WI38 (cell line): ENCODE data around the gene MFSD6.
"Not testable (repeated sequence)": the region's sequence is repeated elsewhere in the genome, so short reads cannot be mapped to it uniquely, and the experiment has no call there.

ENCODE experiments used
- H3K4me3 ChIP-seq: 2 replicates; pipeline ENCODE4 v1.5.1; 2011; ENCODE audit warnings: low read depth, mild to moderate bottlenecking, control low read depth, low read length
- TF ChIP-seq, protein P1 (sequence below): IDR thresholded peaks from 2 replicates; pipeline ENCODE4 v1.5.1; 2012; ENCODE audit warnings: low read depth, mild to moderate bottlenecking, control low read depth, low read length

The MFSD6 gene

DNA sequence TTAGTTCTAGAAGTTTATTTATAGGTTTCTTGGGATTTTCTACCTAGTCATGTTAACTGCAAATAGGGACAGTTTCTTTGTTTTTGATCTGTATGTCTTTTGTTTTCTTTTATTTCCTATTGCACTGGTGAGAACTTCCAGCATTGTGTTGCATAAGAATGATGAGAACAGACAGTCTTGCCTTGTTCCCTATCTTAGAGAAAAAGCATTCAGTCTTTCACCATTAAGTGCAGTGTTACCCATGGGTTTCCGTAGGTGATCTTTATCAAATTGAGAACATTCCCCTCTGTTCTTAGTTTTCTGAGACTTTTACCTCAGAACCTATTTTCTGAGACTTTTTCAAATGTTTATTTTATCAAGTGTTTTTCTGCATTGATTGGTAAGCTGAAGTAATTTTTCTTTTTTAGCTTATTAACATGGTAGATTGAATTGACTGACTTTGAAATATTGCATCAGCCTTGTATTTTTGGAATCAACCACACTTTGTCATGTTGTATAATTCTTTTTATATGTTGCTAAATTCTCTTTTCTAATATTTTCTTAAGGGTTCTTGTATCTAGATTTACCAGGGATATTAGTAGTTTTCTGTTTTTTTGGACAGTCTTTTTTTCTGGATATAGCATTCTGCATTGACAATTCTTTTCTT, 17.2 kb downstream of the MFSD6 start:
- TF ChIP-seq, protein P1, sequence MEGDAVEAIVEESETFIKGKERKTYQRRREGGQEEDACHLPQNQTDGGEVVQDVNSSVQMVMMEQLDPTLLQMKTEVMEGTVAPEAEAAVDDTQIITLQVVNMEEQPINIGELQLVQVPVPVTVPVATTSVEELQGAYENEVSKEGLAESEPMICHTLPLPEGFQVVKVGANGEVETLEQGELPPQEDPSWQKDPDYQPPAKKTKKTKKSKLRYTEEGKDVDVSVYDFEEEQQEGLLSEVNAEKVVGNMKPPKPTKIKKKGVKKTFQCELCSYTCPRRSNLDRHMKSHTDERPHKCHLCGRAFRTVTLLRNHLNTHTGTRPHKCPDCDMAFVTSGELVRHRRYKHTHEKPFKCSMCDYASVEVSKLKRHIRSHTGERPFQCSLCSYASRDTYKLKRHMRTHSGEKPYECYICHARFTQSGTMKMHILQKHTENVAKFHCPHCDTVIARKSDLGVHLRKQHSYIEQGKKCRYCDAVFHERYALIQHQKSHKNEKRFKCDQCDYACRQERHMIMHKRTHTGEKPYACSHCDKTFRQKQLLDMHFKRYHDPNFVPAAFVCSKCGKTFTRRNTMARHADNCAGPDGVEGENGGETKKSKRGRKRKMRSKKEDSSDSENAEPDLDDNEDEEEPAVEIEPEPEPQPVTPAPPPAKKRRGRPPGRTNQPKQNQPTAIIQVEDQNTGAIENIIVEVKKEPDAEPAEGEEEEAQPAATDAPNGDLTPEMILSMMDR = no peak
- no peak overlapping the region for H3K4me3 ChIP-seq

- no peak overlapping the region for H3K4me3 ChIP-seq
- TF ChIP-seq, protein P1 = no peak
Observed at GRCh38 chr2:190425883-190426658, 17.9 kb downstream of the MFSD6 start.

- not testable (repeated sequence) for H3K4me3 ChIP-seq
Observed at GRCh38 chr2:190430866-190431265, 22.7 kb downstream of the MFSD6 start.

- H3K4me3 ChIP-seq = no peak overlapping the region
- TF ChIP-seq, protein P1 = no peak
Observed at GRCh38 chr2:190431907-190432306, 23.8 kb downstream of the MFSD6 start.

DNA sequence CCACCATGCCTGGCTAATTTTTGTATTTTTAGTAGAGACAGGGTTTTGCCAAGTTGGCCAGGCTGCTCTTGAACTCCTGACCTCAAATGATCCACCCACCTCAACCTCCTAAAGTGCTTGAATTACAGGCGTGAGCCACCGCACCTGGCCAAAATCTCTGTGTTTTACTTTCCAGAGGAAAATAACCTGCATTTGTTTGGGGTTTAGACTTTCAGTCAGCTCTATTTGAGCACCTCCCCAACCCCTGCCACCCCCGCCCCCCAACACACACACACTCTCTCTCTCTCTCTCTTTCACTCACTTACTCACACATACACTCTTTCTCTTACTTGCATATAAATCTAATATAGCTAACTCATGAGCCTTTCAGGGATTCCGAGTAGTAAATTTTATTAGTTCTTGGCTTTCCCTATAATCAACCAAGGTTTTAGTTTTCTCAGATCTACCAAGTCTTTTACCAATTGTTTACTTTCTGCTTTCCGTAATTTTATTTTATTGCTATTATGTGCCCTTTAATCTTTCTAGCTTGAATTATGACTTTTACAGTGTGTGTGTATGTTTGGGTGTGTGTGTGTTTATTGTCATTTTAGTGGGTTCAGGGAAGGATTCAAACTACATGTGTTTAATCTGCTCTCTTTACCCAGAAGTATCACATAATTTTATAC, 24.5 kb downstream of the MFSD6 start:
- TF ChIP-seq, protein P1 = no peak
- no peak overlapping the region for H3K4me3 ChIP-seq

GRCh38 chr2:190435031-190435670, 27.0 kb downstream of the MFSD6 start:
- TF ChIP-seq, protein P1 = no peak
- H3K4me3 ChIP-seq = no peak overlapping the region

- TF ChIP-seq, protein P1 = no peak
- no peak overlapping the region for H3K4me3 ChIP-seq
Observed at GRCh38 chr2:190436557-190436956, 28.4 kb downstream of the MFSD6 start.
